ENCODE results near the gene USP47.

The USP47 gene

DNA sequence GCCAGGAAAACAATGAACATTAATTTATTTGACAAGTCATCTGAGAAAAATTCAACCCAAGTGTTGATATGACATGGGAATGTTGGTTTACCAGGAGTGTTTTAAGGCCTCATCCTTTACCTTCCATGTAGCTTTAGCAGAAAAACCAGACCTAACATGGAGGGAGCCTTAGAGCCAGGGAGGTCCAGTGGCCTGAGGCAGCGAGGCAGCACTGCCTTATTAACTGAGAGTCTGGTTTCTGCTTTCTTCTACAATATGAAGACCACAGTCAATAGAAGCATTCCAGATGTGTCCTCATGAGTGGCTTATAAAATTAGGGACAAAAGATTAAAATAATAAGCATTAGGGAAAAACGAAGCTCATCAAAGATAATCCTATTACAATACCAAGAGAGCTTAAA is 105.1 kb downstream of the USP47 start:
- no peak for DNase-seq
- no peak overlapping the region for H3K27ac ChIP-seq
- no peak overlapping the region for H3K4me3 ChIP-seq
- H3K36me3 ChIP-seq: peaks cover 32 to 45% (median 41%) of the 10 kb centered on the region in 3 donors
- no peaks in the 10 kb centered on the region for H3K9me3 ChIP-seq
- no peaks in the 10 kb centered on the region for H3K27me3 ChIP-seq
- H3K4me1 ChIP-seq: peaks cover 0 to 4% (median 0%) of the 10 kb centered on the region in 4 donors
- TF ChIP-seq CTCF (IDR thresholded peaks at IDR 0.05): no peak
- intact Hi-C loops (cut with DNase I; ENCODE audit: low total_unique reads): no loop called here

GRCh38 chr11:11947825-11948224 is 106.1 kb downstream of the USP47 start:
- Histone ChIP-seq H3K4me1 (peaks cover 0 to 4% (median 0%) of the 10 kb centered on the region in 4 donors), H3K36me3 (peaks cover 27 to 44% (median 38%) of the 10 kb centered on the region in 3 donors), H3K27me3 (no peaks in the 10 kb centered on the region), H3K9me3 (no peaks in the 10 kb centered on the region), H3K27ac (no peak overlapping the region), H3K4me3 (no peak overlapping the region)
- TF ChIP-seq CTCF (IDR thresholded peaks at IDR 0.05): no peak
- no peak for DNase-seq
- intact Hi-C loops (cut with DNase I; ENCODE audit: low total_unique reads): no loop called here

- peaks cover 29 to 48% (median 36%) of the 10 kb centered on the region in 3 donors for H3K36me3 ChIP-seq
- intact Hi-C loops (cut with DNase I; ENCODE audit: low total_unique reads): no loop called here
- no peak overlapping the region for H3K27ac ChIP-seq
- H3K4me3 ChIP-seq: no peak overlapping the region
- TF ChIP-seq CTCF (IDR thresholded peaks at IDR 0.05): no peak
- no peaks in the 10 kb centered on the region for H3K27me3 ChIP-seq
- peaks cover 0 to 3% (median 0%) of the 10 kb centered on the region in 4 donors for H3K4me1 ChIP-seq
- no peak for DNase-seq
- no peaks in the 10 kb centered on the region for H3K9me3 ChIP-seq
Measured at GRCh38 chr11:11948242-11948947, 106.6 kb downstream of the USP47 start.

DNA sequence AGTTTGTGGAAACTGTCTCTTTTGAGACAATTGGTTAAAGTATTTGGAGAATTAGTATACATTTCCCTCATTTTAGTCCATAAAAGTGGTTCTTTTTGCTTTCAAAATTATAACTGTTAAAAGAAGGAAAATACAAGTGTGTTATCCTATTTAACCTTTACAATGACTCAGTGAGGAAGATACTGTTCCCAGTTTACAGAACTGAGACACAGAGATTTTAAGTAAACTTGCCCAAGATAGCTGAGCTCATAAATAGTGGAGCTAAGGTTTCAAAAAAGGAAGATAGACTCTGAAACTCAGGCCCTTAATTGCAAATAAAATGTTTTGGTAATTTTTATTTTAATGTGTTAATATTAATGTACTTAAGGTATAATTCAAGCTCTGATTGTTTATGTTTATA is 107.7 kb downstream of the USP47 start:
- intact Hi-C loops (cut with DNase I; ENCODE audit: low total_unique reads): no loop called here
- Histone ChIP-seq H3K4me3 (no peak overlapping the region), H3K27ac (no peak overlapping the region), H3K9me3 (no peaks in the 10 kb centered on the region), H3K36me3 (peaks cover 32 to 59% (median 37%) of the 10 kb centered on the region in 3 donors), H3K27me3 (no peaks in the 10 kb centered on the region), H3K4me1 (no peaks in the 10 kb centered on the region)
- no peak for DNase-seq
- no peak for TF ChIP-seq CTCF (IDR thresholded peaks at IDR 0.05)

- Histone ChIP-seq H3K4me3 (no peak overlapping the region), H3K36me3 (peaks cover 56 to 85% (median 58%) of the 10 kb centered on the region in 3 donors), H3K9me3 (no peaks in the 10 kb centered on the region), H3K27ac (no peak overlapping the region), H3K4me1 (no peaks in the 10 kb centered on the region), H3K27me3 (no peaks in the 10 kb centered on the region)
- DNase-seq: no peak
- intact Hi-C loops (cut with DNase I; ENCODE audit: low total_unique reads): no loop called here
- TF ChIP-seq CTCF (IDR thresholded peaks at IDR 0.05): no peak
Measured at GRCh38 chr11:11952036-11952435, 110.3 kb downstream of the USP47 start.

All from tibial artery (tissue), 4 donors.